ENCODE measurements around the gene NIPAL4.
"Not testable (repeated sequence)": the region's sequence is repeated elsewhere in the genome, so short reads cannot be mapped to it uniquely, and the experiment has no call there.

Gene NIPAL4

DNA sequence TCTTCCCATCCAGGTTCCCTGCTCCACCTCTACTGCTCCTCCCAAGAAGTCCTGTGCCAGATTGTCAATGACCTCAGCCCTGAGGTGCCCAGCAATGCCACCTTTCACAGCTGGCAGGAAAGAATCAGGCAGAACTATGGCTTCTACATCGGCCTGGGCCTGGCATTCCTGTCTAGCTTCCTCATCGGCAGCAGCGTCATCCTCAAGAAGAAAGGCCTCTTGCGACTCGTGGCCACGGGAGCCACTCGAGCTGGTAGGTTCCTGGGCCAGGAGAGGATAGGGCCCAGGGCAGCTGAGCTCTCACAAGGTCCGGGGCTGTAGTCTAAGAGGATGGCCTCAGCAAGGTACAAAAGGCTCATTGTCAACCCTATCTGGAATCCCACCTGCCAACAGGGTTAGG lies 3.1 kb downstream of the NIPAL4 start:
- DNase-seq (ENCODE audit: low read depth in 3 of 3): no peak

DNA sequence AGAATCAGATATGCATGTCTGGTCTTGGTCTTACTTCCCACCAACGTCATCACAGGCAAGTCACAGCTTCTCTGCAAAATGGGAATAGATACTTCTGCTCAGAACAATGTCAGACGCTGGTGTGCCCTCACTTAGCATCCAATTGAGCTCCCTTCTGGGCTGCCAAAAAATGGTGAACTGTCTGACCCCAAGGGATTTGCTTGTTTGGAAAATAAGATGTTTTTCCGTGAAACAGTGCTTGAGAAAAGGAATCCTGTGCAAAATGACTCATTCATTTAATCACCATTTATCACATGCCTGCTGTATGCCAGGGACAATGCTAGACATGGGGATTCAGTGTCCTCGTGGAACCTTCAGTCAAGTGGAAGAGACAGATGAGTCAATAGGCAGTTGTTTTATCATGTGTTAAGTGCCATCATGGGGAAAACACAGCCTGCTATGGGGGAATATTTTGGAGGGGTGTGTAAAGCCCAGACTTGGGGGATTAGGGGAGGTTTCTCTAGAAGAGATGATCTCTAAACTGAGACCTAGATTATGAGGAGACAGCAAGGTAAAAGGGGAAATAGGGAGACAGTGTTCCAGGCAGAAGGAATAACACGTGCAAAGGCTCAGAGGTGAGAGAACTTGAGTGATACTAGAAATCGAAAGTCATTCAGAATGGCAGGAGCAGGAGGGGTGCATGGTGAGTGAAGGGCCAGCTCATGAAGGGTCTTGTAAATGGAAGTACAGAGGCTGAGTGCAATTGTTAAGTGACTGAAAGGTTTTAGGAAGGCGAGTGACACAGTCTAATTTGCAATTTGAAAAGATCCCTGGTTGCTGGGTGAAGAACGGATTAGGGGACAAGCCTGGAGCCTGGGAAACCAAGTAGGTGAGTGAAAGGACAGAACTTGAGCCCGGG lies 3.9 kb downstream of the NIPAL4 start:
- no peak for DNase-seq (ENCODE audit: low read depth in 3 of 3)

DNA sequence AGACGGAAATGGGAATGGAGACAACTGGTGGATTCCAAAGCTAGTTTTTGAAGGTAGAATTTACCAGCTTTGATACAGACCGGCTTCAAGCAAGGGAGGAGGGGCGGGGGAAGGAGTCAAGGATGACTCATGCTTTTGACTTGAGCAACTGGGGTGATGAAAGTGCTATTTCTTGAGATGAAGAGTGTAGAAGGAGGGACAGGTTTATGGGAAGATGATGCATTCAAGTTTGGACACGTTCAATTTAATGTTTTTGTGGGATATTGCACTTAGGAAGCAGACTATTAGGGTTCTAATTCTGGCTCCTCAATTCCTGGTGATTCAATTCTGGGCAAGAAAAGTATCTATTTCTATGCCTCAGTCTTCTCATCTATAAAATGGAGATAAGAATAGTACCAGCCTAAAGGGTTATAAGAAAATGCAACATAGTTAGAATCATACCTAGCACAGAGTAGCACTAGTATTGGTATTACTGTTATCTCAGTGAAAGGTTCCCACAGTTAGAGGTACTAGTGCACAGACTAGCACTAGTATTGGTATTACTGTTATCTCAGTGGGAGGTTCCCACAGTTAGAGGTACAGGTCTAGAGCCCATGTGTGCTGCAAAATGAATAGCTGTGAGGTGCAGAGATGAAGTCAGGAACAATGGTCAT lies 4.6 kb downstream of the NIPAL4 start:
- peak in 2 of 3 donors; percentile 60 for DNase-seq (ENCODE audit: low read depth in 3 of 3)

DNA sequence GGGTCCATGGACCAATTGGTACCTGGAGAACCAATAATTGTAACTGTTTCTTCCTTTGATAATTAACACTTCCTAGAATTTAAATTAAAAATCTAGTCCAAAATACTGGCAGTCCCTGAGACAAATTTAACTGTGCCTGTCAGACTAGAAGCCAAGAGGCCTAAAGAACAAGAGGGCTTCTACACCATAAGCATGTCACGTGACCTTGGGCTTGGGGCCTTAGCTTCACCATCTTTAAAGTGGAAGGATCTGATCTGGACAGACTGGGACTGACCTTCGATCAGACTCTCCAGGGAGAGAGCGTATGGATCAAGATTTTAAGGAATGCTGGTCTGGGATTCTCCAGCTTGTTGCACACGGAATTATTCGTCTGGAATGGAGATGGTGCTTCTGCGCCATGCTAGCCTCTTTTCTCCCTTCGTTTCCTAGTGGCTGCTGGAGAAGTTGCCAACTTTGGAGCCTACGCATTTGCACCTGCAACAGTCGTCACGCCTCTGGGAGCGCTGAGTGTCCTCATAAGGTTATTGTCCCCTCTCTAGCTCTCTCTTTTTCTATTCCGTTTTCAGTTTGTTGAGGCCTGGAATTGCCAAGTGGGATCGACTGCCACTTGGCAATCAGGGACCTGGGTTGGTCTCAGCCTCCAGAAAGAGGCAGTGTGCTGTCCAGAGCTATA lies 8.4 kb downstream of the NIPAL4 start:
- no peak for DNase-seq (ENCODE audit: low read depth in 3 of 3)

DNA sequence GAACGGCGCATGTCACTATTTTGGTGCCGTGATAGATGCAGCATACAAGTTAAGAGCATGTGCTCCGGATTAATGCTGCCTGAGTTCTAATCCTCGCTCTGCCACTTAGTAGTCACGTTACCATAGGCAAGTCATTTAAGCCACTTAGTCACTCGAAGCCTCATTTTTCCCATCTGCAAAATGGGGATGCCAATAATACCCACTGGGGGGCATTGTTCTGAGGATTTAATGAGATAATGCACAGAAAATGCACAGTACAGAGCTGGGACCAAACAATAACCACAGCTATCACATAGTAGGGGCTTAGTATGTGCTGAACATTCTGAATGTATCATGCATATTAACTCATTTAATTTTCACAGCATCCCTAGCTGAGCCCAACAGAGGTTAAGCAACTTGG lies 9.1 kb downstream of the NIPAL4 start:
- DNase-seq (ENCODE audit: low read depth in 3 of 3): no peak

DNA sequence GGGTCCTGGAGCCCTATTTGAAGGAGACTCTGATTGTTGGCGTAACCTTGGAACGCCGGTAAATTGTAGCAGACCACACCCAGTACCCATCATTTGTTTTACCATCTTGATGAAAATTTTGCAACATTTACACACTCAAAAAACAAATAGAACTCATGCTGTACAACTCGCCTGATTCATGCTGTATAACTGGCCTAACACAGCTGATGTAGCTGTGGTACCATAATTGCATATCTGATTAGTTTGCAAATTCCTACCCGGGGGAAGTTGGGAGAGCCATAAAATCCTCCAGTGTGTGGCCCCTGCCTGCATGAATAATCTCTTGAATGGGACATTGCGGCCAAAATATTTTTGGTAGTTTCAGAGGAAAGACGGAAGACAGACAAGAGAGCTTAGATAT lies 9.7 kb downstream of the NIPAL4 start:
- no peak for DNase-seq (ENCODE audit: low read depth in 3 of 3)

DNA sequence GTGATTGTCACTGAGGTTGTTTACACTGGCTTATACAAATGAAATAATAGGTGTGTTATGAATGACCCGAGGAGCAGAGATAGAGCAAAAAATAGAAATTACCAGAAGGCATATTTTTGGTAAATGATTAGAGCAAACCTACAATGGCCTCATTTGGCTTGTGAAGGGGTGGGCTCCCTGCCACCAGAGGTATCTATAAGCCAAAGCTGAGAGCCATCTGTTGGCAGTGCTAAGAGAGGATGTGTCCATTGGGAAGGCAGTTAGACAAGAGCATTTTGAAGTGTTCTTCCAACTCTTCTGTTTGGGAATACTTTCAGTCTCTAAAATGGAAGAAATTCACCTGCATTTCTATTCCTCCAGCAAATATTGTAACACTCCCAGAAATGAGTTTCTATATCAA lies 10.6 kb downstream of the NIPAL4 start:
- no peak for DNase-seq (ENCODE audit: low read depth in 3 of 3)

DNA sequence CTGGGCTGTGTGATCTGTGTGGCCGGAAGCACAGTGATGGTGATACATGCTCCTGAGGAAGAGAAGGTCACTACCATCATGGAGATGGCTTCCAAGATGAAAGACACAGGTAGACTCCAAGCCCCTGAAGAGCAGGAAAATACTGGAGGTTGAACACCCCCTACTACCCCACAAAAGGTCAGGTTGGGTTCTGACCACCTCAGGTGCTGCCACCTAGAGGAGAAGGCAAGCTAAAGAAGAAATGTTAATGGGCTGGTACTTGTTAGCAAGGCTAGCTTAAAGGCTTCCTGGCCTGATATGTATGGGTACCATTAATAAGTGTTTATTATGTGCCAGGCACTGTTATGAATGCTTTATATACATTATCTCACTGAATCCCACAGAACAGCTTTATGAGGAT lies 11.7 kb downstream of the NIPAL4 start:
- no peak for DNase-seq (ENCODE audit: low read depth in 3 of 3)

DNA sequence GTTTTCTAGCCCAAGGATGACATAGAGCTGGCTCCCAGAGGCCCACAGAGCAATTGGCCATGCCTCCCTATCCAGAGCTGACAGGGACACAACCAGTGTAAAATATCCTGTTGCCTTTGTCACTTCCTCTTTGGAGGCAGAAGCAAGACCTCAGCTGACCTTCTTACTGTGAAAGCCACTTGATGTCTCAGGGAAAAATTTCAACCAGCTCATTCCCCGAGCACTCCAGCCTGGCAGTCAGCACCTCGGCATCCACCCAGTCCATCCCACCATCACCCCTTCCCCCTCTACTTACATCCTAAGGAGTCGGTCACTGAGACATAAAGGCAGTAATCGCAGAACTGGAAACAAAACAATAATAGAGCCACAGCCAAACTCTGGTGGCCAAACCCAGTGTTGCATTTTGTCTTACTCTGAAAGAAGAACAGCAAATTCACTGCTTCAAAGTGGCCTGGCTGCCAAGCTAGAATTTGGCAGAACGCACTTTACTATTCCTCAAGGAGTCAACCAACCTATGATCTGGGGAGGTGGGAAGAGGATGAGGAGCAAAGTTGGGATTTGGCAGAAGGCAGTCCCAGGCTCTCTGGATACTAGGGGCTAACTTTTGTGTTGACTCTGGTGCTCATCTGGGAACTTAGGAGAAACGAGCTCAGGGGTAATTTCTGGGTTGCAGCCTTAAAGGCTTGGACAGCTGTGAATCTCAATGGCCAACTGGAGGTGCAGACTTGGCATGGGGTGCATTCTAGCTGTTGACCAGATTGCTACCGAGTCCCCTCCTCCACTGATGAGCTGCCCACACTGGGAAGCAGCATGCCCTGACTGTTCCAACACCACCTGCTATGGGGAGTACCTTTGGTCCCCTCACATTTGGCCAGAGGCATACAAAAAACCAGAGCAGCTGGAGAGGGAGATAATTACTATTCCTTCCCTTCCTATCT lies 13.6 kb downstream of the NIPAL4 start:
- DNase-seq (ENCODE audit: low read depth in 3 of 3): no peak

DNA sequence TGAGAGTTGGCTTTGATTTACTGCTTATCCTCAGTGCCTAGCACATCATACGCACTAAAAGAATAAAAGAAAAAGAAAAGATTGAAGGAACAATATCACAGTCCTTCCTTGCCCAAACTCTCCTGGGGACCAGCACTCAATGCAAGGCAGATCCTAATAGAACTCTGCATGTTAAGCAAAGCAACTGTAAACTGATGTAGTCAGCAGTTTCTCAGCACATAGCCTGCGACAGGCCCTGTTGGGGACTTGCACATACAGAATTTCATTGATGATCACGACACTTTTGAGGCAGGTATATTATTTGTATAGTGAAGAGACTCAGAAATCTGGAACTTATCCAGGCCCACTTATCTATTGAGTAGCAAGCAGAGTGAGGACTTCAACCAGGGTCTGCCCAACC lies 15.4 kb downstream of the NIPAL4 start:
- DNase-seq (ENCODE audit: low read depth in 3 of 3): no peak

DNA sequence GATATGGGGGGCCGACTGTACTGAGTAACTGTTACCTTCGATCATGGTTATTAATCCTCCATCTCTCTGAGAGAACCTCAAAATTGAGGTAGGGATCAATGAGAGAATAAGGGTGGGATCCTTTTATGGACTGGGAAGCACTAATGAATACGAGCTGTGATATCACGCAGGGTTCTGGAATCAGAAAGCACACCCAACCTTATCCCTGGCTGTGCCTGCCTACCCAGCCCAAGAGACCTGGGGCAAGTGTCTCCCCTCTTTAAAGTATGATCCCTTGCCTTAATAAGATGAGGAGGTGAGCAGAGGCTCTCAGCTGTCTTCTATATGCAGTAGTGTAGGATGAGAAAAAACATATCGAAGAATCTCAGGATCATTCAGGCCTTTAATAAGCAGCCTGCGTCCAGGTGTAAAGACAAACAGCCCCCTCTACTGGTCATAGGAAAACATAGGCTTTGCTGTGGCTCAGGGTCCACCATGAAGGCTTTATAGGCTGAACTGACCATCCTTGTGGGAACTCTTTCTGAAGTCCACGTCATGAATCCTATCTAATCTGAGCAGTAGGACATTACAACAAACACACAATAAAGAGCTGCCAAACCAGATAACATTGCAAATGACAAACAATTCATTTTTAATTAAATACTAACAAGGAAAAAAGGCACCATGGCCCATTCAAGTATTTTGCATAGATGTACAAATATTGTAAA lies 16.8 kb downstream of the NIPAL4 start:
- DNase-seq (ENCODE audit: low read depth in 3 of 3): no peak

DNA sequence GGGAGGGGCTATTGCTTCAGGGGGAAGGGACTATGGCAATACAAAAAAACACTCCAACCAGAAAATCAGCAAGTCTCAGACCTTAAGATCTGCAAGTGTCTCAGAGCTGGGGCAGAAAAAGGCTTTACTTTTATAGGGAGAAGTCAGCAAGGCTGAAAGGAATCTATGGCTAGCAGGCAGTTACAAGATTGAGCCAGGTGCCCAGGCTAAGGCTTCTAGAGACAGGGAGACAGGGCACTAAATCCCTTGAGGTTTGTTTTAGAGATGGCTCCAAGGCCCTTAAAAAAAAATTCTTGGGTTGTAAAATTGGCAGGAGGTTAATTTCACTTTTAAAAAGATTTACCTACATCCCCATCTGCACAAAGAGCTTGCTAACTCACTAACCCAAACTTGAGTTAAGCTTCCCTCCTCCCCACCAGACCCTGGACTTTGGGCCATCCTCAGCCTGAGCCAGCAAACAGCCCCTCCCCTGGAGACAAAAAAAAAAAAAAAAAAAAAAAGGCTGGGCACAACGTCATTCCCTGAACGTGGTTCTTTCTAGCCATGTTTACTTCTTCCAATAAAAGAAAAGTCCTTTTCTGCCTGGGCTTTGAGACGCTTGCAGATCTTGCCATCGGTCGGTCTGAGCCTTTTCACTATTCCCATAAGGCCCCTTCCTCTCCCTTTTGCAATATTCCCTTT lies 17.9 kb downstream of the NIPAL4 start:
- no peak for DNase-seq (ENCODE audit: low read depth in 3 of 3)

DNA sequence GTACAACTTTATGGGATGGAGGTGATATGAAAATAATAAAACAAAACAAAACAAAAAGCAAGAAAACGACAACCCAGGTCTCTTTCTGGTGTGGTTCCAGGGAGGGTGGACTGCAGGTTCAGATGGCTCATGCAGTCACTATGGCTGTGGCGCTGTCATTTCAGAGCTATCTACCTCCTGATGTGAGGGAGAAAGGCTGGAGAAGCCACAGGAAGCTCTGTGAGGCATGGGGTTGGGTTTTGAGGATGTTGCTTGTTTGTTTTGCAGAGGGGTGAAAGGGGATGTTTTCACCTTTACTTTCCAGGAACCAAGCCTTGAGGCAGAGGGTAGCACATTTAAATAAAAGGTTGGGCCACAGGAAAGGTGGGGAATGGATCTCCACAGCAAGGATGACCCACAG lies 18.7 kb downstream of the NIPAL4 start:
- no peak for DNase-seq (ENCODE audit: low read depth in 3 of 3)

DNA sequence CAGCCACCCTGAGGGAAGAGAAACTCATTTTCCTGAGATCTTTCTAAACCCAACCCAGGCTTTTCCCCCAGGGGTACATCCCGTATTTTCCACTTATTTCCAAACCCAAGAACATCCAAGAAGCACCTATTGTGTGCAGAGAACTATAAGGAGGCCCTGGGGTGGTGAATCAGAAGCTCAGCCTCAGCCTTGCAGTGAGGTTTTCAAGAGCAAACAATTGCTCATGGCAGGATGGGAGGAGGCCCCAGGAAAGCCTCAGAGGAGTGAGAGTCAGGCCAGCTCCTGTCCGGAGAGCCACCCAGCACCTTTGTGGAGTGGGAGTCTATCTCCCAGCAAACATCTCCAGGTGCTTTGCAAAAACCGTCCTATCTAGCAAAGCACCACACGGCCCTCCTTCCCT lies 19.2 kb downstream of the NIPAL4 start:
- no peak for DNase-seq (ENCODE audit: low read depth in 3 of 3)

DNA sequence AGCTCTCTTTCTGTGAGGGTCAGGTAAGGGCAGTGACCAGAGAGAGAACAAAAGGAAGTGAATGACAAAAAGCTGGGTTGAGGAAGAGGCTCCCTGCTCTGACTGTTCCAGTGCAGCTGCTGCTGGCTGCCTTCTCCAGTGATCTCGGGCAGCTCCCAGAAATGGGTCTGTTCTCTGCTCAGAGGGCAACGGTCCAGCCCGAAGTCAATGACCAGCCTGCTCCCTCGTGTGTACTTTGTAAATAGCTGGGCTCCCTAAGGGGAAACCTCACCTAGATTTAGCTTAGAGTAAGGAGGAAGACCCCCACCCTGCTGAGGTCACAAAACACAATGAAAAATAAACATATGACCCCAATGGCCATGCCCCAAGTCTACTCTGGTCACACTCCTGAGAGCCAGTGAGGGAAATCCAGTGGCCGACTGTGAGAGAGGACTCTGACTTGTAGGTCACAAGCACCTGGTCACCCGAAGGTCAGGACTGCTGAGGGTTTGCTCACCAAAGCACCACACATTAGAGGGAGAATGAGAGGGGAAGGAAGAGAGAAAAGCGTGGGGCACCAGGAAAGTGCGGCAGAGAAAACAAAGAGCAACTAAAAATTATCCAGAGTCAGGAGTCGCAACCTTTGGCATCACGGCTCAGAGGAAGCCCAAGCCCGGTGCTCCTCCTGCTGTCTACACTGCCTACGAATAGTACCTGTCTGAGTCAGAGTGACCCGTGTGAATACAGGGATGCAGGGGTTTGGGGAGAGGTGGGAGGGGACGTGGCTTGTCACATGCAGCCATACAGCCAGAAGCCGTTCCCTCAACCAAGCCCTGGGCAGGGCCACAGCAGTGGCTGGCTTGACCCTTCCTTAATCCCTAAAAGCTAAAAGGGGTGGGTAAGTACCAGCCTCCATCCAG lies 19.8 kb downstream of the NIPAL4 start:
- DNase-seq (ENCODE audit: low read depth in 3 of 3): no peak

DNA sequence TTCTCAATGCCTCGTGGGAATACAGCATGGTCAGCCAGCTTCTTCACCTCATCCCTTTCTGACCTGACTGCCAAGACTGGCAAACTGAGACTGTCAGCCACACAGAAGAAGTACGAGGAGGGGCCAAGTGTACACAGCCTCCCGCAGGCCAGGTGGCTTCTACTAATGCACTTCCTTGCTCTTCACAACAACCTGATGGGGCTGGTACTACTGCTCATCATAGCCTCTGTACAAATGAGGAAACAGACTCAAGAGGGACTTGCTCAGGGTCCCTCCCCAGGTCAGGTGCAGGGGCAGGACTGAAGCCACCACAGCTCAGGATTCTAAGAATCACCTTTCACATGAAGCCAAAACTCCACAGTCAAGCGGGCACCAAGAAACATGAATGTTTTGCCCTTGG lies 21.3 kb downstream of the NIPAL4 start:
- DNase-seq (ENCODE audit: low read depth in 3 of 3): no peak

DNA sequence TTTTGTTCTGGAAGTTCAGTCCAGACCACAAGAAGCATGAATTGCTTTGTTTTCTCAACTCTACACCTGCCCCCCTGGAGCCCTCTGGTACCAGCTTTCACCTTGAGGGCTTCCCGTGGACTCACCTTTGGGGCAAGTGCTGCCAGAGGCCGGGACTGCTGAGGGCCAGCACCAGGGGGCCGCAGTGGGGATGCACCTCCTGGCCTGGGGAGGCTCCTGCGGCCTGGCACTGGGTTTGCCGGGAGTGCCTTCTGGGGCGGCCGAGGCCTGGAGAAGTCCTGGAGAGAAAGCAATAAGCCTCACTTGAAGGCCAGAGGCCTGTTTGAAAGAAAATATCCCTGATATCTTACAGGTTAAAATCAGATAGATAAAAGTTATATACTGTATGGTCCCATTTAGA lies 21.7 kb downstream of the NIPAL4 start:
- no peak for DNase-seq (ENCODE audit: low read depth in 3 of 3)

DNA sequence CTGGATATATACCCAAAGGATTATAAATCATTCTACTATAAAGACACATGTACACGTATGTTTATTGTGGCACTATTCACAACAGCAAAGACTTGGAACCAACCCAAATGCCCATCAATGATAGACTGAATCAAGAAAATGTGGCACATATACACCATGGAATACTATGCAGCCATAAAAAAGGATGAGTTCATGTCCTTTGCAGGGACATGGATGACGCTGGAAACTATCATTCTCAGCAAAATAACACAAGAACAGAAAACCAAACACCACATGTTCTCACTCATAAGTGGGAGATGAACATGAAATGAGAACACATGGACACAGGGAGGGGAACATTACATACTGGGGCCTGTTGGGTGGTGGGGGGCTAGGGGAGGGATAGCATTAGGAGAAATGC lies 22.7 kb downstream of the NIPAL4 start:
- not testable (repeated sequence) for DNase-seq (ENCODE audit: low read depth in 3 of 3)

DNA sequence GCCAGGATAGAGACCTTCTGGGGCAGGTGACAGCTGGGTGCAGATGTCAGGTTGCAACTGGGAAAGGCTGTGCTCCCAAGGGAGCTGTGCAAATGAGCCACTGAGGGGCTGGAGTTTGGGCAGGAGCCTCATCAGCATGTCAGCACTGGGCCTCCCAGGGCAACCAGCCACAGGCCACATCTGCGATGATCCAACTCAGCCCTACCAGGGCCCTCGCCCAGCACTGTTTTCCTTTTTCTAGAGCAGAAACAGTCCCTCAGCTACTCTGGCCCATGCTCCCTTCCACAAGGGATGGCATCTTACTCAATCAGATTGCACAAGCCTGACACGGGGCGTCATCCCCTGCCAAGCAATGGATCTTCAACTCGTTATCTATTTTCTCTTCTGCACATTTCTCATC lies 24.8 kb downstream of the NIPAL4 start:
- DNase-seq (ENCODE audit: low read depth in 3 of 3): no peak

All from stimulated activated CD4-positive, alpha-beta T cell treated with anti-CD3 and anti-CD28 coated beads, TNF-alpha, amount 100 ng/mL, for 48 hours (primary cell).